PC-3 (cell line): ENCODE measurements around the gene PRMT9. TPM values are rescaled to one million over a fixed set of nuclear protein-coding genes. Genes with fewer than 3 reads are reported as not detected.

Experiments used
- ATAC-seq: fragments of 200-7000 bp; cut with Tn5 transposase; 2 replicates; pipeline ENCODE4 v1.9.1; 2020; ENCODE audit warnings: mild to moderate bottlenecking, moderate library complexity
- BruUV-seq: library from RNA; stranded (reverse); fragments of 400-500 nt; replicated peaks from 2 replicates; lab custom pipeline; 2021; lab: Mats Ljungman, UMichigan
- CTCF ChIA-PET: fragments of 300-600 bp; sonication (Branson Sonifier 250); formaldehyde crosslinking; loops from one replicate; lab custom pipeline; 2022; ENCODE audit warnings: antibody characterized with exemption; lab: Charles Lee
- POLR2A ChIA-PET: fragments of 300-600 bp; sonication (Branson Sonifier 250); formaldehyde crosslinking; loops from one replicate; lab custom pipeline; 2022; ENCODE audit warnings: antibody characterized with exemption; ENCODE audit not compliant: unreplicated experiment; lab: Charles Lee
- DNase-seq: peaks from one replicate; pipeline ENCODE4 v3.0.0-alpha.2; 2015
- H2AFZ ChIP-seq: fragments of 300-600 bp; sonication (generic); 2 replicates; pipeline ENCODE4 v1.6.0; 2016; ENCODE audit warnings: antibody characterized with exemption, low read length
- H3F3A ChIP-seq: fragments of 300-600 bp; sonication (generic); one replicate; pipeline ENCODE4 v1.6.0; 2017; ENCODE audit warnings: antibody characterized with exemption, low read length, control low read depth, mild to moderate bottlenecking; ENCODE audit not compliant: unreplicated experiment
- H3K27ac ChIP-seq: fragments of 300-600 bp; sonication (generic); 2 replicates; pipeline ENCODE4 v1.5.1; 2016; ENCODE audit warnings: mild to moderate bottlenecking, low read length
- H3K27me3 ChIP-seq: fragments of 300-600 bp; sonication (generic); 2 replicates; pipeline ENCODE4 v1.6.1; 2016; ENCODE audit warnings: low read length, mixed read lengths
- H3K36me3 ChIP-seq: fragments of 300-600 bp; sonication (generic); 2 replicates; pipeline ENCODE4 v1.6.1; 2016; ENCODE audit warnings: low read depth, mixed run types, low read length, mixed read lengths
- H3K4me1 ChIP-seq: fragments of 300-600 bp; sonication (generic); 2 replicates; pipeline ENCODE4 v1.5.1; 2016; ENCODE audit warnings: low read length; ENCODE audit not compliant: insufficient read depth
- H3K4me2 ChIP-seq: fragments of 300-600 bp; sonication (generic); 2 replicates; pipeline ENCODE4 v1.6.0; 2016; ENCODE audit warnings: low read length
- H3K4me3 ChIP-seq: fragments of 300-600 bp; sonication (generic); 2 replicates; pipeline ENCODE4 v1.5.1; 2016; ENCODE audit warnings: mild to moderate bottlenecking, low read length, mixed read lengths
- H3K79me2 ChIP-seq: fragments of 300-600 bp; sonication (generic); 2 replicates; pipeline ENCODE4 v1.6.1; 2017; ENCODE audit warnings: low read length, mixed read lengths
- H3K9ac ChIP-seq: fragments of 300-600 bp; sonication (generic); 2 replicates; pipeline ENCODE4 v1.6.0; 2016; ENCODE audit warnings: mild to moderate bottlenecking, low read length
- H3K9me2 ChIP-seq: fragments of 300-600 bp; sonication (generic); replicated peaks from 2 replicates; pipeline ENCODE4 v1.6.1; 2016; ENCODE audit warnings: mixed run types, low read length, mixed read lengths
- H3K9me3 ChIP-seq: fragments of 300-600 bp; sonication (generic); 2 replicates; pipeline ENCODE4 v1.6.1; 2016; ENCODE audit warnings: low read length, mixed read lengths
- H4K20me1 ChIP-seq: fragments of 300-600 bp; sonication (generic); 2 replicates; pipeline ENCODE4 v1.6.1; 2016; ENCODE audit warnings: low read length, mixed read lengths
- EZH2 ChIP-seq: fragments of 300-600 bp; sonication (generic); IDR thresholded peaks from one replicate; pipeline ENCODE4 v1.6.1; 2017; ENCODE audit warnings: antibody characterized with exemption, mild to moderate bottlenecking, low read length; ENCODE audit not compliant: unreplicated experiment
- EZH2phosphoT487 ChIP-seq: fragments of 300-600 bp; sonication (generic); IDR thresholded peaks from 2 replicates; pipeline ENCODE4 v1.6.1; 2018; ENCODE audit warnings: mild to moderate bottlenecking, antibody characterized with exemption, low read length, borderline replicate concordance
- intact Hi-C: fragments of 100-400 bp; cut with micrococcal nuclease; formaldehyde crosslinking; loops from 2 replicates; pipeline ENCODE4 v1.9.0; 2023
- total RNA-seq: library from RNA; depleted of rRNA; stranded (reverse); fragments of >200 nt; gene quantifications from 2 replicates; pipeline ENCODE4 v1.2.3, GENCODE V29; 2014
- TF ChIP-seq, protein P1 (sequence below): fragments of 300-600 bp; sonication (generic); conservative IDR thresholded peaks from 2 replicates; pipeline ENCODE4 v1.5.1; 2017; ENCODE audit warnings: antibody characterized with exemption, low read depth, mild to moderate bottlenecking, low read length

The PRMT9 gene
- total RNA-seq, 1 experiment from 2014 or later = 6.5 TPM

- DNase-seq (no peak), ATAC-seq (no peak)
- no peaks in the 10 kb centered on the region for H3F3A ChIP-seq
- no peaks in the 10 kb centered on the region for H3K79me2 ChIP-seq
- no peaks in the 10 kb centered on the region for H4K20me1 ChIP-seq
- no peaks in the 10 kb centered on the region for H3K9me3 ChIP-seq
- H2AFZ ChIP-seq = no peak overlapping the region
- CTCF ChIA-PET = no interaction called here
- BruUV-seq = no TSS peak
- no peaks in the 10 kb centered on the region for H3K9me2 ChIP-seq
- H3K36me3 ChIP-seq = peaks cover 10% of the 10 kb centered on the region
- POLR2A ChIA-PET = no interaction called here
- H3K4me1 ChIP-seq = 0 out of 2 replicates have a peak, but pooled peaks cover 15% of the 10 kb centered on the region
- no peak overlapping the region for H3K9ac ChIP-seq
- H3K27me3 ChIP-seq = no peaks in the 10 kb centered on the region
- no peak overlapping the region for H3K27ac ChIP-seq
- TF ChIP-seq EZH2 (no peak), EZH2phosphoT487 (no peak)
- TF ChIP-seq, protein P1, sequence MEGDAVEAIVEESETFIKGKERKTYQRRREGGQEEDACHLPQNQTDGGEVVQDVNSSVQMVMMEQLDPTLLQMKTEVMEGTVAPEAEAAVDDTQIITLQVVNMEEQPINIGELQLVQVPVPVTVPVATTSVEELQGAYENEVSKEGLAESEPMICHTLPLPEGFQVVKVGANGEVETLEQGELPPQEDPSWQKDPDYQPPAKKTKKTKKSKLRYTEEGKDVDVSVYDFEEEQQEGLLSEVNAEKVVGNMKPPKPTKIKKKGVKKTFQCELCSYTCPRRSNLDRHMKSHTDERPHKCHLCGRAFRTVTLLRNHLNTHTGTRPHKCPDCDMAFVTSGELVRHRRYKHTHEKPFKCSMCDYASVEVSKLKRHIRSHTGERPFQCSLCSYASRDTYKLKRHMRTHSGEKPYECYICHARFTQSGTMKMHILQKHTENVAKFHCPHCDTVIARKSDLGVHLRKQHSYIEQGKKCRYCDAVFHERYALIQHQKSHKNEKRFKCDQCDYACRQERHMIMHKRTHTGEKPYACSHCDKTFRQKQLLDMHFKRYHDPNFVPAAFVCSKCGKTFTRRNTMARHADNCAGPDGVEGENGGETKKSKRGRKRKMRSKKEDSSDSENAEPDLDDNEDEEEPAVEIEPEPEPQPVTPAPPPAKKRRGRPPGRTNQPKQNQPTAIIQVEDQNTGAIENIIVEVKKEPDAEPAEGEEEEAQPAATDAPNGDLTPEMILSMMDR = no peak
- no peak overlapping the region for H3K4me2 ChIP-seq
- no peak overlapping the region for H3K4me3 ChIP-seq
- intact Hi-C loops = no loop called here
Measured at GRCh38 chr4:147645099-147645498, 38.9 kb downstream of the PRMT9 start.

DNA sequence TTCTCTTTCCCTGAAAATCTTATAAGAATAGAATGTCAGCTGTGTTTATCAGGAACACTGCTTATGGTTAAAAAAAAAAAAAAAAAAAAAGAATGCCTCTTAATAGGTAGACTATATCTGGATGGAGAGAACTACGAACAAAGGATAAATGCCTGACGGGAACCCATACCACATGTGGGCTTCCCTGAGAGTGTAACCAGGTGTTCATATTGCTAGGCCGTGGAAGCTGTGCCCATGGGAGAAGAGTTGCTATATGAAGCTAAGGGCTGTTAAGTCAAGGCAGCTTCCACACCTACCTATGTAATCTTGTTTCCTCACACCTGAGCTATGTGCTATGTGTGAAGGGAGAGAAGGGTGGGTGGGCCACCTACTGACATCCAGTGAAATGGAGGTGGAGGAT, 39.5 kb downstream of the PRMT9 start:
- intact Hi-C loops = no loop called here
- CTCF ChIA-PET = no interaction called here

DNA sequence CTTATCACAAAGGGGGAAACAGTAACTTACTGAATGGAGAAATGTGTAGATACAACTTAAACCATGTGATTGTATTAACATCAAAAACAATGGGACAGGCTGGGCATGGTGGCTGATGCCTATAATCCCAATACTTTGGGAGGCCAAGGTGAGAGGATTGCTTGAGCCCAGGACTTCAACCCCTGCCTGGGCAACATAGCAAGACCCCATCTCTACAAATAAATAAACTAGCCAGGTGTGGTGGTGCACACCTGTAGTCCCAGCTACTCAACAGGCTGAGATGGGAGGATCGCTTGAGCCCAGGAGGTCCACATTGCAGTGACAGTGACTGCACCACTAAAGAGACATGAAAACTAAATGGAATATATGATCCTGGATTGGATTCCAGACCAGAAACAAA, 40.3 kb downstream of the PRMT9 start:
- Histone ChIP-seq H3K9me2 (no peaks in the 10 kb centered on the region), H4K20me1 (no peaks in the 10 kb centered on the region), H3K4me3 (no peak overlapping the region), H3K27ac (no peak overlapping the region), H3K9ac (no peak overlapping the region), H3K36me3 (peaks cover 8% of the 10 kb centered on the region), H3K9me3 (no peaks in the 10 kb centered on the region), H3K27me3 (no peaks in the 10 kb centered on the region), H3K4me2 (no peak overlapping the region), H2AFZ (no peak overlapping the region), H3K4me1 (0 out of 2 replicates have a peak, but pooled peaks cover 15% of the 10 kb centered on the region), H3K79me2 (no peaks in the 10 kb centered on the region), H3F3A (no peaks in the 10 kb centered on the region)
- BruUV-seq = no TSS peak
- intact Hi-C loops = no loop called here
- no peak for ATAC-seq
- no peak for TF ChIP-seq EZH2phosphoT487
- TF ChIP-seq, protein P1 = no peak
- DNase-seq = no peak
- ChIA-PET POLR2A (no interaction called here), CTCF (no interaction called here)

More for the DNA sequence above, 39.5 kb downstream of the PRMT9 start:
- H3K4me1 ChIP-seq = 0 out of 2 replicates have a peak, but pooled peaks cover 15% of the 10 kb centered on the region
- H4K20me1 ChIP-seq = no peaks in the 10 kb centered on the region
- H3F3A ChIP-seq = no peaks in the 10 kb centered on the region
- TF ChIP-seq, protein P1 = no peak
- no peak for TF ChIP-seq EZH2phosphoT487
- TF ChIP-seq EZH2 = no peak
- no peaks in the 10 kb centered on the region for H3K9me2 ChIP-seq
- H3K27ac ChIP-seq = no peak overlapping the region
- DNase-seq = no peak
- H3K79me2 ChIP-seq = no peaks in the 10 kb centered on the region
- BruUV-seq = no TSS peak
- ATAC-seq = no peak
- H3K4me3 ChIP-seq = no peak overlapping the region
- peaks cover 10% of the 10 kb centered on the region for H3K36me3 ChIP-seq
- no peak overlapping the region for H3K4me2 ChIP-seq
- no peaks in the 10 kb centered on the region for H3K27me3 ChIP-seq
- no peak overlapping the region for H2AFZ ChIP-seq
- no peak overlapping the region for H3K9ac ChIP-seq
- no peaks in the 10 kb centered on the region for H3K9me3 ChIP-seq
- POLR2A ChIA-PET = no interaction called here
